ENCODE data around the gene KANSL3. TPM values are rescaled to one million over a fixed set of nuclear protein-coding genes. Genes with fewer than 3 reads are reported as not detected.

Gene KANSL3
- total and polyA plus RNA-seq, 2 donors (not counting 1 experiment from before 2014, with no cell fraction given), result 22.2 to 56.9 TPM

GRCh38 chr2:96663829-96664228, 25.7 kb upstream of the KANSL3 start:
- Histone ChIP-seq H3K4me1 (ENCODE audit: control insufficient read depth in 2 of 2, insufficient read depth in 2 of 2, low read length in 2 of 2) (no peaks in the 10 kb centered on the region), H3K27me3 (replicated peaks in 1 of 4; ENCODE audit: control extremely low read depth in 1 of 4, control insufficient read depth in 3 of 4, insufficient read depth in 4 of 4, low read length in 3 of 4) (no peaks in the 10 kb centered on the region), H3K9me3 (ENCODE audit: control extremely low read depth in 1 of 3, control insufficient read depth in 2 of 3, insufficient read depth in 1 of 3, low read length in 2 of 3) (peaks cover 0 to 2% (median 0%) of the 10 kb centered on the region in 3 donors), H4K20me1 (ENCODE audit: control insufficient read depth, insufficient read depth, low read length, poor library complexity, severe bottlenecking) (no peaks in the 10 kb centered on the region), H3K27ac (ENCODE audit: low read length in 2 of 2) (no peak overlapping the region), H3K79me2 (ENCODE audit: control insufficient read depth, insufficient read depth, low read length) (no peaks in the 10 kb centered on the region), H3K9ac (ENCODE audit: low read length) (no peak overlapping the region), H2AFZ (ENCODE audit: insufficient read depth, low read depth, low read length, poor library complexity, severe bottlenecking) (no peak overlapping the region), H3K36me3 (replicated peaks in 1 of 2; ENCODE audit: control extremely low read depth in 1 of 2, control insufficient read depth in 1 of 2, extremely low read depth in 1 of 2, insufficient read depth in 2 of 2, low read length in 1 of 2) (no peaks in the 10 kb centered on the region), H3K4me2 (replicated peaks; ENCODE audit: low read depth, low read length, poor library complexity, severe bottlenecking) (no peak overlapping the region), H3K4me3 (ENCODE audit: control extremely low read depth in 1 of 5, extremely low read depth in 1 of 5, insufficient read depth in 1 of 5, low read depth in 2 of 5, low read length in 4 of 5) (no peak overlapping the region)
- DNase-seq (no peak), ATAC-seq (ENCODE audit: low read depth) (no peak)
- no peak for TF ChIP-seq EZH2 (IDR thresholded peaks at IDR 0.05; ENCODE audit: borderline replicate concordance, insufficient read depth, low read depth, low read length, poor library complexity, severe bottlenecking)
- no peak for TF ChIP-seq CTCF (IDR thresholded peaks at IDR 0.05)
- 95% methylated on average over 5 of the region's 7 CpGs for WGBS (ENCODE audit: insufficient coverage)
- intact Hi-C loops (cut with micrococcal nuclease), result no loop called here
- Mint-ChIP-seq H3K27me3 (peaks cover 3% of the 10 kb centered on the region), H3K4me3 (no peak overlapping the region), H3K27ac (no peak overlapping the region), H3K9me3 (ENCODE audit: insufficient read depth) (no peaks in the 10 kb centered on the region), H3K4me1 (no peaks in the 10 kb centered on the region)
- ChIA-PET POLR2A (interaction anchor here (0.6 kb wide), 1 partner anchor 143 kb away, joined by 4 read pairs; no protein-coding TSS in a partner anchor), CTCF (no interaction called here)

GRCh38 chr2:96663177-96663576, 25.1 kb upstream of the KANSL3 start:
- TF ChIP-seq EZH2 (IDR thresholded peaks at IDR 0.05; ENCODE audit: borderline replicate concordance, insufficient read depth, low read depth, low read length, poor library complexity, severe bottlenecking) (no peak), CTCF (IDR thresholded peaks at IDR 0.05) (no peak)
- no peak overlapping the region for H3K27ac Mint-ChIP-seq
- H3K9me3 Mint-ChIP-seq (ENCODE audit: insufficient read depth), result no peaks in the 10 kb centered on the region
- Histone ChIP-seq H3K27ac (ENCODE audit: low read length in 2 of 2) (no peak overlapping the region), H3K9me3 (ENCODE audit: control extremely low read depth in 1 of 3, control insufficient read depth in 2 of 3, insufficient read depth in 1 of 3, low read length in 2 of 3) (peaks cover 0 to 2% (median 0%) of the 10 kb centered on the region in 3 donors), H3K27me3 (replicated peaks in 1 of 4; ENCODE audit: control extremely low read depth in 1 of 4, control insufficient read depth in 3 of 4, insufficient read depth in 4 of 4, low read length in 3 of 4) (no peaks in the 10 kb centered on the region), H3K4me2 (replicated peaks; ENCODE audit: low read depth, low read length, poor library complexity, severe bottlenecking) (no peak overlapping the region), H4K20me1 (ENCODE audit: control insufficient read depth, insufficient read depth, low read length, poor library complexity, severe bottlenecking) (no peaks in the 10 kb centered on the region), H2AFZ (ENCODE audit: insufficient read depth, low read depth, low read length, poor library complexity, severe bottlenecking) (no peak overlapping the region), H3K36me3 (replicated peaks in 1 of 2; ENCODE audit: control extremely low read depth in 1 of 2, control insufficient read depth in 1 of 2, extremely low read depth in 1 of 2, insufficient read depth in 2 of 2, low read length in 1 of 2) (no peaks in the 10 kb centered on the region), H3K4me3 (ENCODE audit: control extremely low read depth in 1 of 5, extremely low read depth in 1 of 5, insufficient read depth in 1 of 5, low read depth in 2 of 5, low read length in 4 of 5) (no peak overlapping the region), H3K9ac (ENCODE audit: low read length) (no peak overlapping the region), H3K4me1 (ENCODE audit: control insufficient read depth in 2 of 2, insufficient read depth in 2 of 2, low read length in 2 of 2) (no peaks in the 10 kb centered on the region), H3K79me2 (ENCODE audit: control insufficient read depth, insufficient read depth, low read length) (no peaks in the 10 kb centered on the region)
- WGBS (ENCODE audit: insufficient coverage), result 100% methylated on average over 2 of the region's 5 CpGs
- H3K4me3 Mint-ChIP-seq, result no peak overlapping the region
- DNase-seq (no peak), ATAC-seq (ENCODE audit: low read depth) (no peak)
- ChIA-PET POLR2A (interaction anchor here (0.6 kb wide), 1 partner anchor 143 kb away, joined by 4 read pairs; no protein-coding TSS in a partner anchor), CTCF (no interaction called here)
- no peaks in the 10 kb centered on the region for H3K4me1 Mint-ChIP-seq
- no peaks in the 10 kb centered on the region for H3K27me3 Mint-ChIP-seq
- intact Hi-C loops (cut with micrococcal nuclease), result no loop called here
